ENCODE measurements around the gene PNCK. TPM values are rescaled to one million over a fixed set of nuclear protein-coding genes. Genes with fewer than 3 reads are reported as not detected.

Gene PNCK
- total RNA-seq, 1 experiment from 2014 or later = not detected

DNA sequence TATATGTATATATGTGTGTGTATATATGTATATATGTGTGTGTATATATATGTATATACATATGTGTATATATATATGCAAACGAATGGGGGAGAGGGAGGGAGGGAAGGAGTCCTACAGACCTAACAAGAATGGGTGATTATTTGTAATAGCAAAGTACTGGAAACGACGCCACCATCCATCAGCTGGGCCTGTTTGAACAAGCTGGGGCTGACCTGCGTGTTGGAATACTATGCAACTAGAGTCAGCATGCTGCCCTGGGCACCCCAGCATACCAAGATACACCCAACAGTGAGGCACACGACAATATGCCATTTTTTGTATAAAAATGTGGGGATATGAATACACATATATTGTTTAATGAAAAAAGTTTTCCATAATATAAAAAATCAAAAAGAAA is 53.0 kb downstream of the PNCK start:
- in situ Hi-C loops (cut with HindIII; ENCODE audit: low sequenced_read_pairs) = no loop called here

More for the DNA sequence above, 53.0 kb downstream of the PNCK start:
- no peak for DNase-seq (ENCODE audit: low spot score)

Other genes with a start within 250 kb of the PNCK start
- gene TREX2, start 227.8 kb downstream of the PNCK start, total RNA-seq (2014; rRNA removed; shearing (Covaris generic)) = not detected in 2 replicates
- 50.8 and 63.6 TPM in 2 replicates for gene HAUS7, start 203.2 kb downstream of the PNCK start, total RNA-seq (2014; rRNA removed; shearing (Covaris generic))
- gene BGN, start 178.8 kb downstream of the PNCK start, total RNA-seq (2014; rRNA removed; shearing (Covaris generic)) = not detected in 2 replicates
- gene ATP2B3, start 156.2 kb downstream of the PNCK start, total RNA-seq (2014; rRNA removed; shearing (Covaris generic)) = not detected in 2 replicates
- gene CCNQ, start 74.7 kb downstream of the PNCK start, total RNA-seq (2014; rRNA removed; shearing (Covaris generic)) = 43.7 and 62.8 TPM in 2 replicates
- gene DUSP9, start 26.6 kb downstream of the PNCK start, total RNA-seq (2014; rRNA removed; shearing (Covaris generic)) = 0.20 and 2.5 TPM in 2 replicates
- gene SLC6A8, start 14.1 kb upstream of the PNCK start, total RNA-seq (2014; rRNA removed; shearing (Covaris generic)) = 13.1 and 14.5 TPM in 2 replicates
- gene BCAP31, start 50.6 kb upstream of the PNCK start, total RNA-seq (2014; rRNA removed; shearing (Covaris generic)) = 132 and 202 TPM in 2 replicates
- 5.3 and 6.8 TPM in 2 replicates for gene ABCD1, start 51.0 kb upstream of the PNCK start, total RNA-seq (2014; rRNA removed; shearing (Covaris generic))
- gene PLXNB3, start 90.4 kb upstream of the PNCK start, total RNA-seq (2014; rRNA removed; shearing (Covaris generic)) = 1.5 TPM in 1 of 2 replicates, not detected in the other
- 0.06 TPM in 1 of 2 replicates, not detected in the other for gene SRPK3, start 107.2 kb upstream of the PNCK start, total RNA-seq (2014; rRNA removed; shearing (Covaris generic))
- 55.7 and 71.2 TPM in 2 replicates for gene IDH3G, start 120.6 kb upstream of the PNCK start, total RNA-seq (2014; rRNA removed; shearing (Covaris generic))
- 142 and 157 TPM in 2 replicates for gene SSR4, start 120.9 kb upstream of the PNCK start, total RNA-seq (2014; rRNA removed; shearing (Covaris generic))
- 15.6 and 16.9 TPM in 2 replicates for gene PDZD4, start 156.7 kb upstream of the PNCK start, total RNA-seq (2014; rRNA removed; shearing (Covaris generic))
- 31.3 and 34.0 TPM in 2 replicates for gene L1CAM, start 212.4 kb upstream of the PNCK start, total RNA-seq (2014; rRNA removed; shearing (Covaris generic))
- gene AVPR2, start 230.9 kb upstream of the PNCK start, total RNA-seq (2014; rRNA removed; shearing (Covaris generic)) = 0.25 TPM in 1 of 2 replicates, not detected in the other